H9 (cell line): ENCODE measurements around the gene ABHD8. TPM values are rescaled to one million over a fixed set of nuclear protein-coding genes. Genes with fewer than 3 reads are reported as not detected.

Source experiments
- DNase-seq: peaks from one replicate; pipeline ENCODE4 v3.0.0-alpha.2; 2017
- H2AFZ ChIP-seq: one replicate; pipeline ENCODE4 v1.6.1; 2013; ENCODE audit warnings: mild to moderate bottlenecking, low read length, control low read depth, moderate library complexity
- H2AK5ac ChIP-seq: 2 replicates; pipeline ENCODE4 v1.6.1; 2013; ENCODE audit warnings: low read length, control low read depth, mixed read lengths; ENCODE audit not compliant: insufficient read length
- H2BK120ac ChIP-seq: one replicate; pipeline ENCODE4 v1.6.1; 2013; ENCODE audit warnings: low read depth, mild to moderate bottlenecking, low read length, control low read depth, inconsistent platforms; ENCODE audit not compliant: poor library complexity, severe bottlenecking
- H2BK12ac ChIP-seq: 2 replicates; pipeline ENCODE4 v1.6.1; 2013; ENCODE audit warnings: low read length, control low read depth, mixed read lengths, low read depth; ENCODE audit not compliant: insufficient read length
- H2BK15ac ChIP-seq: 2 replicates; pipeline ENCODE4 v1.6.1; 2013; ENCODE audit warnings: low read depth, low read length, control low read depth
- H2BK20ac ChIP-seq: one replicate; pipeline ENCODE4 v1.6.1; 2013; ENCODE audit warnings: low read depth, mild to moderate bottlenecking, low read length, control low read depth, inconsistent platforms; ENCODE audit not compliant: poor library complexity, severe bottlenecking
- H2BK5ac ChIP-seq: 2 replicates; pipeline ENCODE4 v1.6.1; 2013; ENCODE audit warnings: low read length, control low read depth, mixed read lengths; ENCODE audit not compliant: insufficient read length
- H3K14ac ChIP-seq: 2 replicates; pipeline ENCODE4 v1.6.1; 2013; ENCODE audit warnings: low read length, control low read depth; ENCODE audit not compliant: insufficient read depth
- H3K18ac ChIP-seq: 2 replicates; pipeline ENCODE4 v1.6.1; 2013; ENCODE audit warnings: low read depth, mild to moderate bottlenecking, mixed read lengths, low read length, control low read depth; ENCODE audit not compliant: insufficient read length
- H3K23ac ChIP-seq: 2 replicates; pipeline ENCODE4 v1.6.1; 2013; ENCODE audit warnings: low read length, control low read depth, mixed read lengths, low read depth; ENCODE audit not compliant: insufficient read length
- H3K23me2 ChIP-seq: 2 replicates; pipeline ENCODE4 v1.6.1; 2013; ENCODE audit warnings: low read depth, mild to moderate bottlenecking, mixed read lengths, low read length, control low read depth; ENCODE audit not compliant: insufficient read length, poor library complexity, severe bottlenecking
- H3K27ac ChIP-seq: 2 replicates; pipeline ENCODE4 v1.5.1; 2013; ENCODE audit warnings: low read length, control low read depth, mixed read lengths, low read depth; ENCODE audit not compliant: insufficient read length
- H3K27me3 ChIP-seq: 2 replicates; pipeline ENCODE4 v1.6.1; 2013; ENCODE audit warnings: low read length, control low read depth, inconsistent platforms; ENCODE audit not compliant: insufficient read depth
- H3K4ac ChIP-seq: 2 replicates; pipeline ENCODE4 v1.6.1; 2013; ENCODE audit warnings: low read depth, mild to moderate bottlenecking, control low read depth, inconsistent platforms, low read length, moderate library complexity
- H3K4me1 ChIP-seq: 2 replicates; pipeline ENCODE4 v1.6.1; 2013; ENCODE audit warnings: low read length, control low read depth, inconsistent platforms; ENCODE audit not compliant: insufficient read depth
- H3K4me2 ChIP-seq: 2 replicates; pipeline ENCODE4 v1.6.1; 2013; ENCODE audit warnings: low read length, control low read depth, mixed read lengths; ENCODE audit not compliant: insufficient read length, insufficient read depth
- H3K56ac ChIP-seq: 2 replicates; pipeline ENCODE4 v1.6.1; 2013; ENCODE audit warnings: low read depth, mild to moderate bottlenecking, mixed read lengths, low read length, control low read depth; ENCODE audit not compliant: insufficient read length
- H3K79me1 ChIP-seq: 2 replicates; pipeline ENCODE4 v1.6.1; 2013; ENCODE audit warnings: low read depth, mild to moderate bottlenecking, moderate library complexity, low read length, control low read depth, inconsistent platforms; ENCODE audit not compliant: insufficient read depth, poor library complexity, severe bottlenecking
- H3K79me2 ChIP-seq: 2 replicates; pipeline ENCODE4 v1.6.1; 2013; ENCODE audit warnings: low read length, control low read depth, inconsistent platforms; ENCODE audit not compliant: insufficient read depth
- H3K9ac ChIP-seq: 2 replicates; pipeline ENCODE4 v1.6.1; 2013; ENCODE audit warnings: low read length, control low read depth, mixed read lengths; ENCODE audit not compliant: insufficient read length; ENCODE audit errors: extremely low read depth
- H3K9me3 ChIP-seq: one replicate; pipeline ENCODE4 v1.6.1; 2013; ENCODE audit warnings: low read depth, low read length, inconsistent platforms; ENCODE audit not compliant: control insufficient read depth
- H3T11ph ChIP-seq: one replicate; pipeline ENCODE4 v1.6.1; 2013; ENCODE audit warnings: mild to moderate bottlenecking, low read length, control low read depth, inconsistent platforms
- H4K20me1 ChIP-seq: one replicate; pipeline ENCODE4 v1.6.1; 2013; ENCODE audit not compliant: control insufficient read depth, insufficient read length, insufficient read depth
- H4K5ac ChIP-seq: 2 replicates; pipeline ENCODE4 v1.6.1; 2013; ENCODE audit warnings: low read depth, mild to moderate bottlenecking, mixed read lengths, low read length, control low read depth; ENCODE audit not compliant: insufficient read length
- H4K8ac ChIP-seq: replicated peaks from 2 replicates; pipeline ENCODE4 v1.6.1; 2013; ENCODE audit warnings: low read length, control low read depth, mixed read lengths, low read depth; ENCODE audit not compliant: insufficient read length
- H4K91ac ChIP-seq: 2 replicates; pipeline ENCODE4 v1.6.1; 2013; ENCODE audit warnings: low read depth, mild to moderate bottlenecking, moderate library complexity, mixed read lengths, low read length, control low read depth; ENCODE audit not compliant: insufficient read length
- H3K27ac Mint-ChIP-seq, 3 experiments: 2 replicates in 2 of 3; 3 replicates in 1 of 3; pipeline ENCODE4 v1.8.0; 2020 to 2021; ENCODE audit warnings: mixed read lengths in 3 of 3, mild to moderate bottlenecking in 1 of 3, moderate library complexity in 1 of 3
- H3K27me3 Mint-ChIP-seq: 2 replicates; pipeline ENCODE4 v1.8.0; 2021; ENCODE audit warnings: low read depth, mild to moderate bottlenecking, moderate library complexity, mixed read lengths
- H3K36me3 Mint-ChIP-seq, 3 experiments: 2 replicates in 2 of 3; 3 replicates in 1 of 3; pipeline ENCODE4 v1.8.0; 2020 to 2021; ENCODE audit warnings: low read depth in 3 of 3, mixed read lengths in 3 of 3; ENCODE audit not compliant: insufficient read depth in 1 of 3
- H3K4me1 Mint-ChIP-seq, 2 experiments: 2 replicates each; pipeline ENCODE4 v1.8.0; 2020; ENCODE audit warnings: mixed read lengths in 2 of 2
- H3K4me3 Mint-ChIP-seq, 2 experiments: 2 replicates in 1 of 2; 3 replicates in 1 of 2; pipeline ENCODE4 v1.8.0; 2020 to 2021; ENCODE audit warnings: mild to moderate bottlenecking in 2 of 2, mixed read lengths in 2 of 2, moderate library complexity in 1 of 2
- H3K9me3 Mint-ChIP-seq, 2 experiments: 2 replicates in 1 of 2; 3 replicates in 1 of 2; pipeline ENCODE4 v1.8.0; 2020; ENCODE audit warnings: mild to moderate bottlenecking in 2 of 2, mixed read lengths in 2 of 2, moderate library complexity in 1 of 2
- CTCF ChIP-seq: fragments of 200-600 bp; sonication (generic); conservative IDR thresholded peaks from 3 replicates; pipeline ENCODE4 v1.8.0; 2021; ENCODE audit warnings: antibody characterized with exemption, mild to moderate bottlenecking
- WGBS: extraction: QIAGEN DNeasy Blood & Tissue Kit; methylation state at CpG from one replicate; pipeline ENCODE4 v1.1.7; 2013; ENCODE audit warnings: missing lambda C conversion rate, low lambda C conversion rate, mixed read lengths; ENCODE audit not compliant: insufficient read length; ENCODE audit errors: extremely low coverage; 5-methylcytosine and 5-hydroxymethylcytosine counted together
- total RNA-seq: library from RNA; stranded (reverse); gene quantifications from 2 replicates; pipeline ENCODE4 v1.2.1, GENCODE V29; 2021

ABHD8 gene
- total RNA-seq, 1 experiment from 2014 or later: 11.7 TPM

DNA sequence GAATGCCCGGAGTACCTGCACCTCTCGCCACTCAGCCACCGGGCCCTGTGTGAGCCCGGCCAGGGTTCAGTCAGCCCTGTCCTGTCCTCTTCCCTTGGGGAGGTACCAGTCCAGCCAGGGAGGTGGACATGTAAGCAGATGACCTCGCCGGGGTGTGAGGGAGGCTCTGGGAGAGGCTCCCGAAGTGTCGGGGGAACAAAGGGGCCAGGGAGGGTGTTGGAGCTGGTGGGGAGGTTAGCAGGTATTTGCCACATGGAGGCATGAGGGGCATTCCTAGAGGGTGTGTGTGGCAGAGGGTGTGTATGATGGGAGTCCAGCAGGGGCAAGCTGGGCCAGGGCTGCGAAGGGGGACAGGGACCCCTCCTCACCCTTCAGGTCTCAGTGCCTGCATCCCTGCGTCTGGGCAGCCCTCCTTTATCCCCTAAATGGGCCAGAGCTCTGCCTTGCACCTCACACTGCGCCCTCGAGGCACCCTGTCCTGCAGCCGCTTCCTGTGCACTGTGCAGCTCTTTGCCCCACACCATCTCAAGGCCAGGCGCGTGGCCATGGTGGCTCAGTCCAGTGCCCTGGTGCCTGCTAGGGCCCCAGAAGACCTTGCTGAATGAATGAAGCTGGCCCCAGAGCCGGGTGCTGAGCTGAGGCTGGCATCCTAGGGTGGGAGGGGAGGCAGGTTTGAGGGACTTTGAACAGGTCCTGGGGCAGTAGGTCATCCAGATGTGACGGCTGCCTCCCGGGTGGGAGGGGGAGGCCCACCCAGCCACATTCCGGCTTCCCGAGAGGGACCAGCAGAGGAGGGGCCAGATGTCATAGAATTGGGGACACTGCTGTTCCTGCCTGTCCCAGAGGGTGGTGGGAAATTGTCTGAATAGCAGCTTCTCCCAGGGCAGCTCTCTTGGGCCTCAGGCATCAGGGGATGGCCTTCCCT is 9.2 kb upstream of the ABHD8 start:
- H3K9me3 Mint-ChIP-seq: no peaks in the 10 kb centered on the region
- Histone ChIP-seq H3K79me2 (peaks cover 7% of the 10 kb centered on the region; the same call in 1 of the 2 replicates), H4K5ac (no peak overlapping the region), H2BK12ac (no peak overlapping the region), H4K8ac (no peak overlapping the region), H3K27me3 (no peaks in the 10 kb centered on the region), H3K18ac (no peak overlapping the region), H3K9ac (no peak overlapping the region), H2BK120ac (no peak overlapping the region), H3K23ac (no peak overlapping the region), H2BK20ac (no peak overlapping the region), H3K4me1 (no peaks in the 10 kb centered on the region), H3K56ac (no peak overlapping the region), H3K14ac (no peak overlapping the region), H3K27ac (no peak overlapping the region), H3K9me3 (no peaks in the 10 kb centered on the region), H3K79me1 (peaks cover 6% of the 10 kb centered on the region), H3K4ac (no peak overlapping the region), H4K91ac (no peak overlapping the region), H4K20me1 (no peaks in the 10 kb centered on the region), H3K4me2 (no peak overlapping the region), H2BK15ac (no peak overlapping the region), H2AK5ac (no peak overlapping the region), H2AFZ (no peak overlapping the region), H3K23me2 (peaks cover 5% of the 10 kb centered on the region), H3T11ph (no peak overlapping the region), H2BK5ac (no peak overlapping the region)
- no peaks in the 10 kb centered on the region for H3K27me3 Mint-ChIP-seq
- no peak for DNase-seq
- no peak overlapping the region for H3K27ac Mint-ChIP-seq
- peaks cover 16% of the 10 kb centered on the region in 2 experiments for H3K4me1 Mint-ChIP-seq
- no peak overlapping the region for H3K4me3 Mint-ChIP-seq
- peaks cover 17 to 39% (median 31%) of the 10 kb centered on the region in 3 experiments; a peak in 6 of 7 replicates for H3K36me3 Mint-ChIP-seq
- TF ChIP-seq CTCF: no peak
- no CpG with 5 or more reads among the region's 20 CpGs for WGBS
